H9 (cell line): ENCODE results near the gene TREML2. TPM values are rescaled to one million over a fixed set of nuclear protein-coding genes. Genes with fewer than 3 reads are reported as not detected.

Experiments used
- DNase-seq: peaks from one replicate; pipeline ENCODE4 v3.0.0-alpha.2; 2017
- H2AFZ ChIP-seq: one replicate; pipeline ENCODE4 v1.6.1; 2013; ENCODE audit warnings: mild to moderate bottlenecking, low read length, control low read depth, moderate library complexity
- H2AK5ac ChIP-seq: 2 replicates; pipeline ENCODE4 v1.6.1; 2013; ENCODE audit warnings: low read length, control low read depth, mixed read lengths; ENCODE audit not compliant: insufficient read length
- H2BK120ac ChIP-seq: one replicate; pipeline ENCODE4 v1.6.1; 2013; ENCODE audit warnings: low read depth, mild to moderate bottlenecking, low read length, control low read depth, inconsistent platforms; ENCODE audit not compliant: poor library complexity, severe bottlenecking
- H2BK12ac ChIP-seq: 2 replicates; pipeline ENCODE4 v1.6.1; 2013; ENCODE audit warnings: low read length, control low read depth, mixed read lengths, low read depth; ENCODE audit not compliant: insufficient read length
- H2BK15ac ChIP-seq: 2 replicates; pipeline ENCODE4 v1.6.1; 2013; ENCODE audit warnings: low read depth, low read length, control low read depth
- H2BK20ac ChIP-seq: one replicate; pipeline ENCODE4 v1.6.1; 2013; ENCODE audit warnings: low read depth, mild to moderate bottlenecking, low read length, control low read depth, inconsistent platforms; ENCODE audit not compliant: poor library complexity, severe bottlenecking
- H2BK5ac ChIP-seq: 2 replicates; pipeline ENCODE4 v1.6.1; 2013; ENCODE audit warnings: low read length, control low read depth, mixed read lengths; ENCODE audit not compliant: insufficient read length
- H3K14ac ChIP-seq: 2 replicates; pipeline ENCODE4 v1.6.1; 2013; ENCODE audit warnings: low read length, control low read depth; ENCODE audit not compliant: insufficient read depth
- H3K18ac ChIP-seq: 2 replicates; pipeline ENCODE4 v1.6.1; 2013; ENCODE audit warnings: low read depth, mild to moderate bottlenecking, mixed read lengths, low read length, control low read depth; ENCODE audit not compliant: insufficient read length
- H3K23ac ChIP-seq: 2 replicates; pipeline ENCODE4 v1.6.1; 2013; ENCODE audit warnings: low read length, control low read depth, mixed read lengths, low read depth; ENCODE audit not compliant: insufficient read length
- H3K23me2 ChIP-seq: 2 replicates; pipeline ENCODE4 v1.6.1; 2013; ENCODE audit warnings: low read depth, mild to moderate bottlenecking, mixed read lengths, low read length, control low read depth; ENCODE audit not compliant: insufficient read length, poor library complexity, severe bottlenecking
- H3K27ac ChIP-seq: 2 replicates; pipeline ENCODE4 v1.5.1; 2013; ENCODE audit warnings: low read length, control low read depth, mixed read lengths, low read depth; ENCODE audit not compliant: insufficient read length
- H3K27me3 ChIP-seq: 2 replicates; pipeline ENCODE4 v1.6.1; 2013; ENCODE audit warnings: low read length, control low read depth, inconsistent platforms; ENCODE audit not compliant: insufficient read depth
- H3K4ac ChIP-seq: 2 replicates; pipeline ENCODE4 v1.6.1; 2013; ENCODE audit warnings: low read depth, mild to moderate bottlenecking, control low read depth, inconsistent platforms, low read length, moderate library complexity
- H3K4me1 ChIP-seq: 2 replicates; pipeline ENCODE4 v1.6.1; 2013; ENCODE audit warnings: low read length, control low read depth, inconsistent platforms; ENCODE audit not compliant: insufficient read depth
- H3K4me2 ChIP-seq: 2 replicates; pipeline ENCODE4 v1.6.1; 2013; ENCODE audit warnings: low read length, control low read depth, mixed read lengths; ENCODE audit not compliant: insufficient read length, insufficient read depth
- H3K56ac ChIP-seq: 2 replicates; pipeline ENCODE4 v1.6.1; 2013; ENCODE audit warnings: low read depth, mild to moderate bottlenecking, mixed read lengths, low read length, control low read depth; ENCODE audit not compliant: insufficient read length
- H3K79me1 ChIP-seq: 2 replicates; pipeline ENCODE4 v1.6.1; 2013; ENCODE audit warnings: low read depth, mild to moderate bottlenecking, moderate library complexity, low read length, control low read depth, inconsistent platforms; ENCODE audit not compliant: insufficient read depth, poor library complexity, severe bottlenecking
- H3K79me2 ChIP-seq: 2 replicates; pipeline ENCODE4 v1.6.1; 2013; ENCODE audit warnings: low read length, control low read depth, inconsistent platforms; ENCODE audit not compliant: insufficient read depth
- H3K9ac ChIP-seq: 2 replicates; pipeline ENCODE4 v1.6.1; 2013; ENCODE audit warnings: low read length, control low read depth, mixed read lengths; ENCODE audit not compliant: insufficient read length; ENCODE audit errors: extremely low read depth
- H3K9me3 ChIP-seq: one replicate; pipeline ENCODE4 v1.6.1; 2013; ENCODE audit warnings: low read depth, low read length, inconsistent platforms; ENCODE audit not compliant: control insufficient read depth
- H3T11ph ChIP-seq: one replicate; pipeline ENCODE4 v1.6.1; 2013; ENCODE audit warnings: mild to moderate bottlenecking, low read length, control low read depth, inconsistent platforms
- H4K20me1 ChIP-seq: one replicate; pipeline ENCODE4 v1.6.1; 2013; ENCODE audit not compliant: control insufficient read depth, insufficient read length, insufficient read depth
- H4K5ac ChIP-seq: 2 replicates; pipeline ENCODE4 v1.6.1; 2013; ENCODE audit warnings: low read depth, mild to moderate bottlenecking, mixed read lengths, low read length, control low read depth; ENCODE audit not compliant: insufficient read length
- H4K8ac ChIP-seq: replicated peaks from 2 replicates; pipeline ENCODE4 v1.6.1; 2013; ENCODE audit warnings: low read length, control low read depth, mixed read lengths, low read depth; ENCODE audit not compliant: insufficient read length
- H4K91ac ChIP-seq: 2 replicates; pipeline ENCODE4 v1.6.1; 2013; ENCODE audit warnings: low read depth, mild to moderate bottlenecking, moderate library complexity, mixed read lengths, low read length, control low read depth; ENCODE audit not compliant: insufficient read length
- H3K27ac Mint-ChIP-seq, 3 experiments: 2 replicates in 2 of 3; 3 replicates in 1 of 3; pipeline ENCODE4 v1.8.0; 2020 to 2021; ENCODE audit warnings: mixed read lengths in 3 of 3, mild to moderate bottlenecking in 1 of 3, moderate library complexity in 1 of 3
- H3K27me3 Mint-ChIP-seq: 2 replicates; pipeline ENCODE4 v1.8.0; 2021; ENCODE audit warnings: low read depth, mild to moderate bottlenecking, moderate library complexity, mixed read lengths
- H3K36me3 Mint-ChIP-seq, 3 experiments: 2 replicates in 2 of 3; 3 replicates in 1 of 3; pipeline ENCODE4 v1.8.0; 2020 to 2021; ENCODE audit warnings: low read depth in 3 of 3, mixed read lengths in 3 of 3; ENCODE audit not compliant: insufficient read depth in 1 of 3
- H3K4me1 Mint-ChIP-seq, 2 experiments: 2 replicates each; pipeline ENCODE4 v1.8.0; 2020; ENCODE audit warnings: mixed read lengths in 2 of 2
- H3K4me3 Mint-ChIP-seq, 2 experiments: 2 replicates in 1 of 2; 3 replicates in 1 of 2; pipeline ENCODE4 v1.8.0; 2020 to 2021; ENCODE audit warnings: mild to moderate bottlenecking in 2 of 2, mixed read lengths in 2 of 2, moderate library complexity in 1 of 2
- H3K9me3 Mint-ChIP-seq, 2 experiments: 2 replicates in 1 of 2; 3 replicates in 1 of 2; pipeline ENCODE4 v1.8.0; 2020; ENCODE audit warnings: mild to moderate bottlenecking in 2 of 2, mixed read lengths in 2 of 2, moderate library complexity in 1 of 2
- WGBS: extraction: QIAGEN DNeasy Blood & Tissue Kit; methylation state at CpG from one replicate; pipeline ENCODE4 v1.1.7; 2013; ENCODE audit warnings: missing lambda C conversion rate, low lambda C conversion rate, mixed read lengths; ENCODE audit not compliant: insufficient read length; ENCODE audit errors: extremely low coverage; 5-methylcytosine and 5-hydroxymethylcytosine counted together
- total RNA-seq: library from RNA; stranded (reverse); gene quantifications from 2 replicates; pipeline ENCODE4 v1.2.1, GENCODE V29; 2021
- TF ChIP-seq, protein P1 (sequence below): fragments of 200-600 bp; sonication (generic); conservative IDR thresholded peaks from 3 replicates; pipeline ENCODE4 v1.8.0; 2021; ENCODE audit warnings: antibody characterized with exemption, mild to moderate bottlenecking

The TREML2 gene
- total RNA-seq, 1 experiment from 2014 or later: 0.07 TPM

DNA sequence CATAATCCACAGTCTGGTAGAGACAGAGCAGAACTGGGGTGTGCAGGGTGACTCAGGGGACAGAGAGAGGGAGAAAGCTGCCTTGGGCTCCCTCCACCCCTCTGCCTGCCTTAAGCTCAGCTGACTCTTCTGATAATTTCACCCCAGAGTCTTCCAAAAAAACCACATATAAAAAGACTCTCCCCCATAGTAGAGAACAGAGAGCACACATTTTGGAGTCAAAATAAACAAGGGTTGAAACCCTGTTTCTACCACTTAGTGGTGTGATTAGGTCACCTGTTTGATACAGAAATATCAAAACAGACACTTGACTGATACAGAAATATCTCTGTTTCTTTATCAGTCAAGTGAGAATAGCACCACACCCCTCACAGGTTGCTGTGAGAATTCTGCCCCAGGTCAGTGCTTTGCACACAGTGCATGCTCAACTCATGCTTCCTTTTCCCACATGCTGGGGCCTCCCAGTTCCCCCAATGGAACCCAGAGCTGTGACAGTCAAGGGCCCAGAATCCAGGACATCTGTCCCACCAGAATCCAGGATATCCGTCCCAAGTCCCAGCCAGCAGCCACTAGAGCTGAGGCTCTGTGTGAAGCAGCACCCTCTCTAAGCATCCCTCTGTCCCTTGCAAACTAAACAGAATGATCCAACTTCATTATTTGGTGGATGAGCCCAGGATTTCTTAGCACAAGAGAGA is 1.2 kb downstream of the TREML2 start:
- H3T11ph ChIP-seq: no peak overlapping the region
- no peaks in the 10 kb centered on the region for H3K79me1 ChIP-seq
- H4K91ac ChIP-seq: no peak overlapping the region
- no peaks in the 10 kb centered on the region for H3K27me3 ChIP-seq
- H3K9ac ChIP-seq: no peak overlapping the region
- no peak overlapping the region for H3K23ac ChIP-seq
- no peak overlapping the region for H4K5ac ChIP-seq
- H4K20me1 ChIP-seq: no peaks in the 10 kb centered on the region
- H2AK5ac ChIP-seq: no peak overlapping the region
- no CpG with 5 or more reads among the region's 1 CpG for WGBS
- H2BK15ac ChIP-seq: no peak overlapping the region
- no peak for DNase-seq
- H3K4me2 ChIP-seq: no peak overlapping the region
- Mint-ChIP-seq H3K9me3 (no peaks in the 10 kb centered on the region), H3K4me1 (peaks cover 14 to 18% of the 10 kb centered on the region in 2 experiments), H3K27ac (no peak overlapping the region; a peak in 1 of 7 replicates), H3K27me3 (peaks cover 16% of the 10 kb centered on the region), H3K4me3 (no peak overlapping the region; a peak in 1 of 5 replicates), H3K36me3 (no peaks in the 10 kb centered on the region)
- H3K56ac ChIP-seq: no peak overlapping the region
- no peak overlapping the region for H2BK120ac ChIP-seq
- TF ChIP-seq, protein P1, sequence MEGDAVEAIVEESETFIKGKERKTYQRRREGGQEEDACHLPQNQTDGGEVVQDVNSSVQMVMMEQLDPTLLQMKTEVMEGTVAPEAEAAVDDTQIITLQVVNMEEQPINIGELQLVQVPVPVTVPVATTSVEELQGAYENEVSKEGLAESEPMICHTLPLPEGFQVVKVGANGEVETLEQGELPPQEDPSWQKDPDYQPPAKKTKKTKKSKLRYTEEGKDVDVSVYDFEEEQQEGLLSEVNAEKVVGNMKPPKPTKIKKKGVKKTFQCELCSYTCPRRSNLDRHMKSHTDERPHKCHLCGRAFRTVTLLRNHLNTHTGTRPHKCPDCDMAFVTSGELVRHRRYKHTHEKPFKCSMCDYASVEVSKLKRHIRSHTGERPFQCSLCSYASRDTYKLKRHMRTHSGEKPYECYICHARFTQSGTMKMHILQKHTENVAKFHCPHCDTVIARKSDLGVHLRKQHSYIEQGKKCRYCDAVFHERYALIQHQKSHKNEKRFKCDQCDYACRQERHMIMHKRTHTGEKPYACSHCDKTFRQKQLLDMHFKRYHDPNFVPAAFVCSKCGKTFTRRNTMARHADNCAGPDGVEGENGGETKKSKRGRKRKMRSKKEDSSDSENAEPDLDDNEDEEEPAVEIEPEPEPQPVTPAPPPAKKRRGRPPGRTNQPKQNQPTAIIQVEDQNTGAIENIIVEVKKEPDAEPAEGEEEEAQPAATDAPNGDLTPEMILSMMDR: no peak
- H3K23me2 ChIP-seq: no peaks in the 10 kb centered on the region
- H3K9me3 ChIP-seq: no peaks in the 10 kb centered on the region
- H3K18ac ChIP-seq: no peak overlapping the region
- H3K27ac ChIP-seq: no peak overlapping the region
- H2BK20ac ChIP-seq: no peak overlapping the region
- H2AFZ ChIP-seq: no peak overlapping the region
- peaks cover 2% of the 10 kb centered on the region; the same call in 1 of the 2 replicates for H3K4me1 ChIP-seq
- H2BK12ac ChIP-seq: no peak overlapping the region
- H3K79me2 ChIP-seq: no peaks in the 10 kb centered on the region
- no peak overlapping the region for H3K4ac ChIP-seq
- no peak overlapping the region for H4K8ac ChIP-seq
- no peak overlapping the region for H2BK5ac ChIP-seq
- no peak overlapping the region for H3K14ac ChIP-seq
